ENCODE results near the gene CA14. TPM values are rescaled to one million over a fixed set of nuclear protein-coding genes. Genes with fewer than 3 reads are reported as not detected.
"Not testable (repeated sequence)": the region's sequence is repeated elsewhere in the genome, so short reads cannot be mapped to it uniquely, and the experiment has no call there.

Gene CA14
- not detected for total RNA-seq

GRCh38 chr1:150257624-150258585, at the start of gene CA14:
Gene CA14 (plus strand): TSS chr1:150257774. CDS start chr1:150258129, 355 bp downstream.
- POLR2A ChIA-PET = interaction anchor here (0.7 kb wide), 1 partner anchor 311 kb away, joined by 5 read pairs; no protein-coding TSS in a partner anchor
- CTCF ChIA-PET = no interaction called here

GRCh38 chr1:150208460-150208859, 49.1 kb upstream of the CA14 start:
- CTCF ChIA-PET = not testable (repeated sequence)
- POLR2A ChIA-PET = interaction anchor here (0.6 kb wide), 1 partner anchor 121 kb away, joined by 3 read pairs; no protein-coding TSS in a partner anchor

GRCh38 chr1:150210091-150210490, 47.5 kb upstream of the CA14 start:
- CTCF ChIA-PET = interaction anchor here (1.2 kb wide), 1 partner anchor 23 kb away, joined by 3 read pairs; no protein-coding TSS in a partner anchor
- POLR2A ChIA-PET = interaction anchor here (0.5 kb wide), 1 partner anchor 913 kb away, joined by 3 read pairs; no protein-coding TSS in a partner anchor

GRCh38 chr1:150210706-150211105, 46.9 kb upstream of the CA14 start:
- CTCF ChIA-PET = interaction anchor here (1.2 kb wide), 1 partner anchor 24 kb away, joined by 3 read pairs; no protein-coding TSS in a partner anchor
- POLR2A ChIA-PET = interaction anchor here (0.5 kb wide), 1 partner anchor 913 kb away, joined by 3 read pairs; no protein-coding TSS in a partner anchor

GRCh38 chr1:150212070-150212469, 45.5 kb upstream of the CA14 start:
- CTCF ChIA-PET = interaction anchor here (1.5 kb wide), 1 partner anchor 234 kb away, joined by 3 read pairs; no protein-coding TSS in a partner anchor
- POLR2A ChIA-PET = no interaction called here

- CTCF ChIA-PET = interaction anchor here (1.5 to 2.3 kb wide), 2 partner anchors 20 to 235 kb away, joined by 3 to 8 read pairs; no protein-coding TSS in a partner anchor
- POLR2A ChIA-PET = interaction anchor here (0.5 to 1.0 kb wide), 3 partner anchors 20 to 858 kb away, joined by 3 to 7 read pairs (median 5); no protein-coding TSS in a partner anchor
Measured at GRCh38 chr1:150213170-150214098, 44.1 kb upstream of the CA14 start.

GRCh38 chr1:150214099-150214756, 43.3 kb upstream of the CA14 start:
- ChIA-PET POLR2A (interaction anchor here (0.5 kb wide), 1 partner anchor 857 kb away, joined by 3 read pairs; no protein-coding TSS in a partner anchor), CTCF (interaction anchor here (0.7 to 2.3 kb wide), 2 partner anchors 19 to 27 kb away, joined by 3 to 8 read pairs; no protein-coding TSS in a partner anchor)

- CTCF ChIA-PET, POLR2A ChIA-PET: not testable (repeated sequence)
Measured at GRCh38 chr1:150215855-150216254, 41.7 kb upstream of the CA14 start.

GRCh38 chr1:150221552-150221951, 36.0 kb upstream of the CA14 start:
- POLR2A ChIA-PET = no interaction called here
- CTCF ChIA-PET = no interaction called here

- ChIA-PET POLR2A (no interaction called here), CTCF (no interaction called here)
Measured at GRCh38 chr1:150224983-150225382, 32.6 kb upstream of the CA14 start.

- CTCF ChIA-PET = interaction anchor here (0.5 to 0.6 kb wide), 2 partner anchors 32 to 116 kb away, joined by 3 to 4 read pairs; no protein-coding TSS in a partner anchor
- POLR2A ChIA-PET = no interaction called here
Measured at GRCh38 chr1:150225546-150225945, 32.0 kb upstream of the CA14 start.

GRCh38 chr1:150226486-150226885, 31.1 kb upstream of the CA14 start:
- ChIA-PET POLR2A (no interaction called here), CTCF (no interaction called here)

GRCh38 chr1:150227228-150227627, 30.3 kb upstream of the CA14 start:
- POLR2A ChIA-PET = no interaction called here
- CTCF ChIA-PET = no interaction called here

- CTCF ChIA-PET = not testable (repeated sequence)
Measured at GRCh38 chr1:150228246-150228645, 29.3 kb upstream of the CA14 start.

GRCh38 chr1:150232921-150233320, 24.7 kb upstream of the CA14 start:
- ChIA-PET POLR2A (interaction anchor here (0.6 to 1.5 kb wide), 5 partner anchors 20 to 826 kb away, joined by 3 to 9 read pairs (median 6); a partner anchor contains a TSS), CTCF (interaction anchor here (0.7 to 2.0 kb wide), 4 partner anchors 19 to 160 kb away, joined by 3 to 8 read pairs (median 4); no protein-coding TSS in a partner anchor)

More at GRCh38 chr1:150228246-150228645, 29.3 kb upstream of the CA14 start:
- POLR2A ChIA-PET = interaction anchor here (0.7 to 0.8 kb wide), 3 partner anchors 78 to 458 kb away, joined by 3 to 5 read pairs (median 5); no protein-coding TSS in a partner anchor

- ChIA-PET CTCF (interaction anchor here (0.6 to 2.0 kb wide), 5 partner anchors 19 to 247 kb away, joined by 3 to 8 read pairs (median 4); no protein-coding TSS in a partner anchor), POLR2A (interaction anchor here (0.6 to 1.5 kb wide), 13 partner anchors 10 to 825 kb away, joined by 3 to 9 read pairs (median 5); partner anchors contain the start of gene MCL1)
Measured at GRCh38 chr1:150233359-150234308, 23.9 kb upstream of the CA14 start.

GRCh38 chr1:150234309-150234565, 23.3 kb upstream of the CA14 start:
- ChIA-PET POLR2A (interaction anchor here (0.6 to 1.5 kb wide), 10 partner anchors 11 to 692 kb away, joined by 3 to 7 read pairs (median 5); partner anchors contain the start of gene MCL1), CTCF (interaction anchor here (0.6 to 2.0 kb wide), 3 partner anchors 20 to 247 kb away, joined by 3 to 8 read pairs (median 5); no protein-coding TSS in a partner anchor)

All from activated CD8-positive, alpha-beta memory T cell treated with anti-CD3 and anti-CD28 coated beads for 36 hours (primary cell).